Measurements from ENCODE around the gene CCDC13.

CCDC13 gene

GRCh38 chr3:42801784-42802183 lies 28.7 kb upstream of the CCDC13 start:
- Histone ChIP-seq H3K36me3 (ENCODE audit: control insufficient read depth, insufficient read depth, low read length) (no peaks in the 10 kb centered on the region), H3K27me3 (replicated peaks; ENCODE audit: control insufficient read depth, insufficient read depth, low read length) (no peaks in the 10 kb centered on the region), H3K4me3 (replicated peaks; ENCODE audit: low read depth, low read length) (no peak overlapping the region)
- DNase-seq (ENCODE audit: extremely low read depth, insufficient read length) = no peak
- TF ChIP-seq CTCF (IDR thresholded peaks at IDR 0.05; ENCODE audit: insufficient read depth, low read length, poor library complexity, severe bottlenecking) = no peak

- no peaks in the 10 kb centered on the region for H3K27me3 ChIP-seq (replicated peaks; ENCODE audit: control insufficient read depth, insufficient read depth, low read length)
- H3K4me3 ChIP-seq (replicated peaks; ENCODE audit: low read depth, low read length) = no peak overlapping the region
- no peak for TF ChIP-seq CTCF (IDR thresholded peaks at IDR 0.05; ENCODE audit: insufficient read depth, low read length, poor library complexity, severe bottlenecking)
- DNase-seq (ENCODE audit: extremely low read depth, insufficient read length) = no peak
- H3K36me3 ChIP-seq (ENCODE audit: control insufficient read depth, insufficient read depth, low read length) = no peaks in the 10 kb centered on the region
Observed at GRCh38 chr3:42801048-42801620, 28.1 kb upstream of the CCDC13 start.

- DNase-seq (ENCODE audit: extremely low read depth, insufficient read length) = no peak
- no peak overlapping the region for H3K4me3 ChIP-seq (replicated peaks; ENCODE audit: low read depth, low read length)
- no peak for TF ChIP-seq CTCF (IDR thresholded peaks at IDR 0.05; ENCODE audit: insufficient read depth, low read length, poor library complexity, severe bottlenecking)
- H3K27me3 ChIP-seq (replicated peaks; ENCODE audit: control insufficient read depth, insufficient read depth, low read length) = no peaks in the 10 kb centered on the region
- no peaks in the 10 kb centered on the region for H3K36me3 ChIP-seq (ENCODE audit: control insufficient read depth, insufficient read depth, low read length)
Observed at GRCh38 chr3:42800251-42800650, 27.2 kb upstream of the CCDC13 start.

GRCh38 chr3:42799376-42799775 lies 26.3 kb upstream of the CCDC13 start:
- no peaks in the 10 kb centered on the region for H3K27me3 ChIP-seq (replicated peaks; ENCODE audit: control insufficient read depth, insufficient read depth, low read length)
- no peaks in the 10 kb centered on the region for H3K36me3 ChIP-seq (ENCODE audit: control insufficient read depth, insufficient read depth, low read length)
- no peak overlapping the region for H3K4me3 ChIP-seq (replicated peaks; ENCODE audit: low read depth, low read length)
- DNase-seq (ENCODE audit: extremely low read depth, insufficient read length) = no peak
- no peak for TF ChIP-seq CTCF (IDR thresholded peaks at IDR 0.05; ENCODE audit: insufficient read depth, low read length, poor library complexity, severe bottlenecking)

GRCh38 chr3:42796332-42796885 lies 23.4 kb upstream of the CCDC13 start:
- no peak for TF ChIP-seq CTCF (IDR thresholded peaks at IDR 0.05; ENCODE audit: insufficient read depth, low read length, poor library complexity, severe bottlenecking)
- H3K27me3 ChIP-seq (replicated peaks; ENCODE audit: control insufficient read depth, insufficient read depth, low read length) = no peaks in the 10 kb centered on the region
- H3K36me3 ChIP-seq (ENCODE audit: control insufficient read depth, insufficient read depth, low read length) = no peaks in the 10 kb centered on the region; the same call in 1 of the 2 replicates
- no peak overlapping the region for H3K4me3 ChIP-seq (replicated peaks; ENCODE audit: low read depth, low read length)
- no peak for DNase-seq (ENCODE audit: extremely low read depth, insufficient read length)
